WTC11 (cell line): ENCODE results near the gene IPO11. TPM values are rescaled to one million over a fixed set of nuclear protein-coding genes. Genes with fewer than 3 reads are reported as not detected.

ENCODE experiments used
- ATF6 ChIP-seq: sonication (generic); formaldehyde crosslinking; IDR thresholded peaks from 2 replicates; pipeline ENCODE4 v1.8.1; 2023; ENCODE audit warnings: mild to moderate bottlenecking, missing genetic modification reagents
- CBFB ChIP-seq: sonication (generic); formaldehyde crosslinking; IDR thresholded peaks from 2 replicates; pipeline ENCODE4 v1.8.1; 2022; ENCODE audit warnings: mild to moderate bottlenecking, low read depth, missing genetic modification reagents
- CREB1 ChIP-seq: sonication (generic); formaldehyde crosslinking; IDR thresholded peaks from 2 replicates; pipeline ENCODE4 v1.8.0; 2023; ENCODE audit warnings: mild to moderate bottlenecking, missing genetic modification reagents
- ESRRA ChIP-seq: sonication (generic); formaldehyde crosslinking; IDR thresholded peaks from 2 replicates; pipeline ENCODE4 v1.8.1; 2022; ENCODE audit warnings: mild to moderate bottlenecking, missing genetic modification reagents, borderline replicate concordance
- ETV6 ChIP-seq: sonication (generic); formaldehyde crosslinking; IDR thresholded peaks from 2 replicates; pipeline ENCODE4 v1.8.1; 2022; ENCODE audit warnings: mild to moderate bottlenecking, missing genetic modification reagents
- GABPB1 ChIP-seq: sonication (generic); formaldehyde crosslinking; IDR thresholded peaks from 2 replicates; pipeline ENCODE4 v1.8.1; 2023; ENCODE audit warnings: mild to moderate bottlenecking, missing genetic modification reagents
- HMGXB4 ChIP-seq: sonication (generic); formaldehyde crosslinking; IDR thresholded peaks from 2 replicates; pipeline ENCODE4 v1.8.1; 2023; ENCODE audit warnings: mild to moderate bottlenecking, moderate library complexity, missing genetic modification reagents
- SMAD4 ChIP-seq: sonication (generic); formaldehyde crosslinking; IDR thresholded peaks from 2 replicates; pipeline ENCODE4 v1.8.0; 2022; ENCODE audit warnings: mild to moderate bottlenecking, missing genetic modification reagents
- STAT6 ChIP-seq: sonication (generic); formaldehyde crosslinking; conservative IDR thresholded peaks from 2 replicates; pipeline ENCODE4 v1.8.1; 2023; ENCODE audit warnings: mild to moderate bottlenecking, low read depth, missing genetic modification reagents, moderate library complexity
- TEAD1 ChIP-seq: sonication (generic); formaldehyde crosslinking; IDR thresholded peaks from 2 replicates; pipeline ENCODE4 v1.8.0; 2022; ENCODE audit warnings: mild to moderate bottlenecking, missing genetic modification reagents
- ZBTB21 ChIP-seq: sonication (generic); formaldehyde crosslinking; IDR thresholded peaks from 2 replicates; pipeline ENCODE4 v1.8.1; 2023; ENCODE audit warnings: mild to moderate bottlenecking, missing genetic modification reagents, borderline replicate concordance
- ZBTB43 ChIP-seq: sonication (generic); formaldehyde crosslinking; IDR thresholded peaks from 2 replicates; pipeline ENCODE4 v1.8.1; 2023; ENCODE audit warnings: mild to moderate bottlenecking, missing genetic modification reagents
- ZNF281 ChIP-seq: sonication (generic); formaldehyde crosslinking; IDR thresholded peaks from 2 replicates; pipeline ENCODE4 v1.8.0; 2023; ENCODE audit warnings: mild to moderate bottlenecking, missing genetic modification reagents
- ZNF532 ChIP-seq: fragments of 250-450 bp; sonication (Bioruptor Pico); IDR thresholded peaks from 2 replicates; pipeline ENCODE4 v1.9.0; 2021; ENCODE audit warnings: mild to moderate bottlenecking, borderline replicate concordance
- total RNA-seq: library from RNA; stranded (reverse); gene quantifications from 3 replicates; pipeline ENCODE4 v1.2.3, GENCODE V29; 2021
- TF ChIP-seq, protein P1 (sequence below): sonication (generic); formaldehyde crosslinking; IDR thresholded peaks from 2 replicates; pipeline ENCODE4 v1.8.0; 2023; ENCODE audit warnings: missing genetic modification reagents
- TF ChIP-seq, protein P2 (sequence below): fragments of 250-450 bp; sonication (Bioruptor Pico); IDR thresholded peaks from 2 replicates; pipeline ENCODE4 v2.1.2; 2022; ENCODE audit warnings: mild to moderate bottlenecking, moderate library complexity
- TF ChIP-seq, protein P3 (sequence below): sonication (generic); formaldehyde crosslinking; IDR thresholded peaks from 2 replicates; pipeline ENCODE4 v1.8.1; 2023; ENCODE audit warnings: mild to moderate bottlenecking, missing genetic modification reagents, moderate library complexity

The IPO11 gene
- total RNA-seq, 1 experiment from 2014 or later, result 61.9 TPM

DNA sequence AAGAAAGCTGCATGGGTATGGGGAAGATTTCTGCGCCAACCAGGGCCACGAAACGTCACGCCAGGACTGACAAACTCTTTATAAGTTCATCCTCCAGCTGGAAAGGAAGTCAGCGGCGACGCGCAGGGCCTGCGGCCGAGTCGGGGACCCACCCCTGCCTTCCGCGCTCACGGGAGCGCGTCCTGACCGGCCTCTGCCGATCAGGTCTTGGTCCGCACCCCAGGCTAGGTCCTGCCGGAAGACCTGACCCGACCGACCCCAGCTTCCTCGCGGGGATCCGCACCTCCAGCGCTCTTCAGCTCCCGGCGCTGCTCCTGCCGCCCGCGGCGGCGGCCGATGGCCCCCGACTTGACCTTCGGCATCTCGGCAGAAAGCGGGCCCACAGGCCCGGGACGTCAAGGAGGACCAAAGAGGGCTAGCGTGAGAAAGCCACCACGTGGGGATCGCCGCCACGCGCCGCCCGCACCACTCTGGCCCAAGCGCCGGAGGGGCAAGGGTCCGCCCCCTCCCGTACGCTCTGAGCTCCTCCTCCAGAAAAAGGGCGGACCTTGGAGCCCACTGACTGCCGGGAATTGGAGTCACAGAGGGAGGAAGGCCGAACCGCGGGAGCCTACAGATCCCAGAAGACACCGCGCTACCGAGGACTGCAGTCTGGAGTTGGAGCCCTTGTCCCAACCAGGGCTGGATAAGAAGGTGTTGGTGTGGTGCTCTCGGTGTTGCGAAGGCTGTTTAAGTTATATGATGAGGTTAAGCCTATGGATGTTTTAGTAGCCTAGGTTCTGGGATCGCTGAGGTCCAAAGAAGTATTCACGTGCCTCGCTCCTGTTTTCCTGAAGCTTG, 8.9 kb upstream of the IPO11 start, which contains the start of gene DIMT1 (continued):
- TF ChIP-seq ETV6 (peak; percentile 89), SMAD4 (CRISPR knock-in tag) (0 out of 2 replicates have a peak, but pooled peaks have one; percentile 13), ZNF281 (peak; percentile 70; the same call in 1 of the 2 replicates), HMGXB4 (CRISPR knock-in tag) (peak; percentile 97), CREB1 (CRISPR knock-in tag) (0 out of 2 replicates have a peak, but pooled peaks have one; percentile 34), ESRRA (CRISPR knock-in tag) (peak; percentile 64; the same call in 1 of the 2 replicates), ATF6 (no peak), ZNF532 (no peak), STAT6 (CRISPR knock-in tag) (no peak), TEAD1 (CRISPR knock-in tag) (0 out of 2 replicates have a peak, but pooled peaks have one; percentile 46), GABPB1 (CRISPR knock-in tag) (peak; percentile 48; the same call in 1 of the 2 replicates), ZBTB21 (CRISPR knock-in tag) (no peak; the same call in 1 of the 2 replicates), CBFB (CRISPR knock-in tag) (no peak), ZBTB43 (CRISPR knock-in tag) (0 out of 2 replicates have a peak, but pooled peaks have one; percentile 60)
- TF ChIP-seq, protein P1, sequence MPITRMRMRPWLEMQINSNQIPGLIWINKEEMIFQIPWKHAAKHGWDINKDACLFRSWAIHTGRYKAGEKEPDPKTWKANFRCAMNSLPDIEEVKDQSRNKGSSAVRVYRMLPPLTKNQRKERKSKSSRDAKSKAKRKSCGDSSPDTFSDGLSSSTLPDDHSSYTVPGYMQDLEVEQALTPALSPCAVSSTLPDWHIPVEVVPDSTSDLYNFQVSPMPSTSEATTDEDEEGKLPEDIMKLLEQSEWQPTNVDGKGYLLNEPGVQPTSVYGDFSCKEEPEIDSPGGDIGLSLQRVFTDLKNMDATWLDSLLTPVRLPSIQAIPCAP (CRISPR knock-in tag), result peak; percentile 29; the same call in 1 of the 2 replicates
- TF ChIP-seq, protein P2, sequence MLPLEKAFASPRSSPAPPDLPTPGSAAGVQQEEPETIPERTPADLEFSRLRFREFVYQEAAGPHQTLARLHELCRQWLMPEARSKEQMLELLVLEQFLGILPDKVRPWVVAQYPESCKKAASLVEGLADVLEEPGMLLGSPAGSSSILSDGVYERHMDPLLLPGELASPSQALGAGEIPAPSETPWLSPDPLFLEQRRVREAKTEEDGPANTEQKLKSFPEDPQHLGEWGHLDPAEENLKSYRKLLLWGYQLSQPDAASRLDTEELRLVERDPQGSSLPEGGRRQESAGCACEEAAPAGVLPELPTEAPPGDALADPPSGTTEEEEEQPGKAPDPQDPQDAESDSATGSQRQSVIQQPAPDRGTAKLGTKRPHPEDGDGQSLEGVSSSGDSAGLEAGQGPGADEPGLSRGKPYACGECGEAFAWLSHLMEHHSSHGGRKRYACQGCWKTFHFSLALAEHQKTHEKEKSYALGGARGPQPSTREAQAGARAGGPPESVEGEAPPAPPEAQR, result no peak
- TF ChIP-seq, protein P3, sequence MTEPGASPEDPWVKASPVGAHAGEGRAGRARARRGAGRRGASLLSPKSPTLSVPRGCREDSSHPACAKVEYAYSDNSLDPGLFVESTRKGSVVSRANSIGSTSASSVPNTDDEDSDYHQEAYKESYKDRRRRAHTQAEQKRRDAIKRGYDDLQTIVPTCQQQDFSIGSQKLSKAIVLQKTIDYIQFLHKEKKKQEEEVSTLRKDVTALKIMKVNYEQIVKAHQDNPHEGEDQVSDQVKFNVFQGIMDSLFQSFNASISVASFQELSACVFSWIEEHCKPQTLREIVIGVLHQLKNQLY (CRISPR knock-in tag), result no peak
